K562 (cell line): ENCODE results near the gene ATCAY.

ENCODE experiments used
- CEBPB ChIP-seq: fragments of 450-650 bp; IDR thresholded peaks from 2 replicates; pipeline ENCODE4 v1.6.1; 2016; ENCODE audit warnings: missing genetic modification characterization, missing compliant biosample characterization
- CTCF ChIP-seq, 3 experiments: IDR thresholded peaks in 2 of 3; conservative IDR thresholded peaks in 1 of 3; 2 replicates each; pipeline ENCODE4 v1.5.1; 2011 to 2012; ENCODE audit warnings: low read length in 3 of 3, mild to moderate bottlenecking in 3 of 3, control low read depth in 2 of 3, improper control_type of control experiment in 1 of 3, inconsistent platforms in 1 of 3, low read depth in 1 of 3, mixed read lengths in 1 of 3, moderate library complexity in 1 of 3; ENCODE audit not compliant: insufficient read depth in 2 of 3
- EP300 ChIP-seq: IDR thresholded peaks from 2 replicates; pipeline ENCODE4 v1.6.1; 2012; ENCODE audit warnings: low read length, improper control_type of control experiment
- FOXK1 ChIP-seq: sonication (generic); formaldehyde crosslinking; IDR thresholded peaks from 2 replicates; pipeline ENCODE4 v1.8.0; 2022; ENCODE audit warnings: missing genetic modification reagents, mild to moderate bottlenecking, borderline replicate concordance
- GABPA ChIP-seq: fragments of 200-800 bp; sonication (Bioruptor generic); conservative IDR thresholded peaks from 2 replicates; pipeline ENCODE4 v1.6.1; 2016; ENCODE audit warnings: low read depth, missing genetic modification characterization, missing compliant biosample characterization
- GMEB1 ChIP-seq: fragments of 250-450 bp; sonication (Bioruptor Pico); IDR thresholded peaks from 2 replicates; pipeline ENCODE4 v1.4.0; 2020; ENCODE audit warnings: mild to moderate bottlenecking
- HDAC2 ChIP-seq: fragments of 450-650 bp; IDR thresholded peaks from 2 replicates; pipeline ENCODE4 v1.6.1; 2016; ENCODE audit warnings: mild to moderate bottlenecking
- MAZ ChIP-seq, 2 experiments: fragments of 450-650 bp in 1 of 2; sonication (generic) in 1 of 2; formaldehyde crosslinking; IDR thresholded peaks in 1 of 2; conservative IDR thresholded peaks in 1 of 2; 2 replicates each; pipeline versions ENCODE4 v1.4.0 to v1.5.0; 2020; ENCODE audit warnings: mild to moderate bottlenecking in 1 of 2, missing genetic modification reagents in 1 of 2
- NFE2 ChIP-seq: IDR thresholded peaks from 2 replicates; pipeline ENCODE4 v1.6.1; 2014; ENCODE audit warnings: antibody characterized with exemption, low read depth
- NR2C1 ChIP-seq, 2 experiments: fragments of 450-650 bp; IDR thresholded peaks; 2 replicates each; pipeline ENCODE4 v1.6.1; 2017; ENCODE audit warnings: mild to moderate bottlenecking in 2 of 2, antibody characterized with exemption in 1 of 2, inconsistent platforms in 1 of 2, missing compliant biosample characterization in 1 of 2, missing genetic modification characterization in 1 of 2
- POLR2AphosphoS5 ChIP-seq: IDR thresholded peaks from 2 replicates; pipeline ENCODE4 v1.6.1; 2011; ENCODE audit warnings: mild to moderate bottlenecking, low read depth, low read length, moderate library complexity; ENCODE audit not compliant: control insufficient read depth, insufficient read depth
- ZNF311 ChIP-seq: fragments of 250-450 bp; sonication (Bioruptor Pico); IDR thresholded peaks from 2 replicates; pipeline ENCODE4 v1.4.0; 2020; ENCODE audit warnings: mild to moderate bottlenecking, moderate library complexity
- ZNF511 ChIP-seq: sonication (generic); formaldehyde crosslinking; IDR thresholded peaks from 2 replicates; pipeline ENCODE4 v1.8.0; 2022; ENCODE audit warnings: mild to moderate bottlenecking, missing genetic modification reagents

- TF ChIP-seq CEBPB (tag), result no peak
- TF ChIP-seq HDAC2, result no peak
- no peak for TF ChIP-seq EP300
- TF ChIP-seq CTCF (IDR thresholded peaks at IDR 0.05 in 2 of 3, conservative IDR thresholded peaks at IDR 0.05 in 1 of 3; ENCODE audit: insufficient read depth in 2 of 3, low read depth in 1 of 3, low read length in 3 of 3), result no peak
- TF ChIP-seq ZNF511 (CRISPR knock-in tag), result no peak
- TF ChIP-seq GABPA, result no peak
- no peak for TF ChIP-seq NR2C1 (IDR thresholded peaks at IDR 0.05)
- no peak for TF ChIP-seq NR2C1 (tag; IDR thresholded peaks at IDR 0.05)
- TF ChIP-seq FOXK1 (CRISPR knock-in tag), result no peak
- no peak for TF ChIP-seq GMEB1 (CRISPR knock-in tag)
- no peak for TF ChIP-seq POLR2AphosphoS5
- TF ChIP-seq ZNF311, result no peak
- no peak for TF ChIP-seq NFE2
- TF ChIP-seq MAZ (CRISPR knock-in tag; conservative IDR thresholded peaks at IDR 0.05 in 1 of 2, IDR thresholded peaks at IDR 0.05 in 1 of 2), result no peak
Measured at GRCh38 chr19:3923912-3924311, 43.4 kb downstream of the ATCAY start.
